GM19025 (cell line): ENCODE measurements around the gene LARP1.

ENCODE experiments used
- ATAC-seq: cut with Tn5 transposase; IDR thresholded peaks from one replicate; pipeline ENCODE4 v1.9.1; 2021; ENCODE audit warnings: mild to moderate bottlenecking, low read depth, moderate library complexity; ENCODE audit not compliant: unreplicated experiment

Gene LARP1

DNA sequence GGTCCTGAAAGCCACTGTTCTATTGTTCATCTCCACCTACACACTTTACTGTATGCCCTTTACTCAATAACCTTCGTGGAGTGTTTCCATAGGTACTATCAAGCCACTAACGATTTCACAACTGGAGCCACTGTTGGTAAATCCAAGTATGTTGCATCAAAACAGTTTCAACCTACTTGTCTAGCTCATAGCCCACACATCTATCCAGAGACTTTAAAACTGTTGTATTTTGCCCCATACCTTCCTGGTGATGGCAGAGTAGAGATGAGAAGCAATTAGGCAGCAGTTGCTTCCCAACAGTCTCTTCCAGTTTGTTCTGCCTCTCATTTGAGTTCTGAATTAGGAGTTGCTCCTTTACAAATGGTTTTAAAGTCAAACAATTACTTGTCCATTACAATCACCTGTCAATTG is 94.6 kb downstream of the LARP1 start:
- no peak for ATAC-seq

DNA sequence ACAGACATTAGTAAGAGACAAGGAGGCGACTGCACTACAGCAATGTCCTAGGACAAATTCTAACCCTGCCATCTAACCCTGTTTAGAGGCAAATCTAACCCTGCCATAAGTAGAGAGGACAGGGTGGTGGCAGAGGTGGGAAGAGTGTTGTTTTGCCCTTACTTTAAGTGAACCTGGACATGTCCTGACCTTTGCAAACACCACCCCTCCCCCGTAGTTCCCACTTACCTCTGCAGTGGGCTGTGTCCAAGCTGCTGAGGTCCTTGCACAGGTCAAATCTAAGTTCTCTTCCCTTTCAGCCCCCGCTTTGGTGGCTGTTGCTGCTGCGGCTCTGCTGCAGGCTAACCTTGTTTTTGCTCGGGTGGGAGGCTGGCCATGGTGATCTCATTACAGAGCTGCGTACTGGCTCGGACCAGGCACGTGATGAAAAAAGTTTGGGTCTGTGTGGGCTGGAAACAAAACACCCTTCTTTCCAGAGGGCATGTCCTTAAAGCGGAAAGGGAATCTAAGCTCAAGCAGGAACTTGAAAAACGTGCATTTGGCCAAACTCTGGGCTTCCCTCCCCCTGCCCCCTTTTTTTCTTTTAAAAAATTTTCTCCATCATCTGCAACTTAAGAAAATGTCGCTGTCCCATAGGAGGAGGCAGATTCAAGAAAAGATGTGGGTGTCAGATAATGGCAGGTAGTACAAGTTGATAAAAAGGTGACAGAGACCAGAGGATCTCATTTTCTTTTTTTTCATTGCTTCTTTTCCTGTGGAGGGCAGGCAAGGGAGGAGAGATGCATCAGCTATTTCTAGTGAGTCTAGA is 95.3 kb downstream of the LARP1 start, which contains the start of gene FAXDC2:
TSS of gene FAXDC2 (minus strand) at position 349 of the 808 bp plus-strand sequence. CDS start 12,425 bp downstream, outside the sequence.
- no peak for ATAC-seq

DNA sequence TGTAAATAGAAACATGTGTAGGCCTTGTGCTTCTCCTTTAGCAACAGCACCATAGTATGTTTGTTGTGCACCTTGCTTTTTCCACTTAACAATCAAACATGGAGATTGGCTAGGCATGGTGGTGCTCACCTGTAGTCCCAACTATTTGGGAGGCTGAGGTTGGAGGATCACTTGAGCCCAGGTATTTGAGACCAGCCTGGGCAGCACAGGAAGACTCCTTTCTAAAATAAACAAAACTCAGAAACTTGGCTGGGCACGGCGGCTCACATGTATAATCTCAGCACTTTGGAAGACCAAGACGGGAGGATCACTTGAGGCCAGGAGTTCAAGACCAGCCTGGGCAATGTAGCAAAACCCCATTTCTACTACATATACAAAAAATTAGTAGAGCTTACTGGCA is 96.2 kb downstream of the LARP1 start:
- no peak for ATAC-seq

DNA sequence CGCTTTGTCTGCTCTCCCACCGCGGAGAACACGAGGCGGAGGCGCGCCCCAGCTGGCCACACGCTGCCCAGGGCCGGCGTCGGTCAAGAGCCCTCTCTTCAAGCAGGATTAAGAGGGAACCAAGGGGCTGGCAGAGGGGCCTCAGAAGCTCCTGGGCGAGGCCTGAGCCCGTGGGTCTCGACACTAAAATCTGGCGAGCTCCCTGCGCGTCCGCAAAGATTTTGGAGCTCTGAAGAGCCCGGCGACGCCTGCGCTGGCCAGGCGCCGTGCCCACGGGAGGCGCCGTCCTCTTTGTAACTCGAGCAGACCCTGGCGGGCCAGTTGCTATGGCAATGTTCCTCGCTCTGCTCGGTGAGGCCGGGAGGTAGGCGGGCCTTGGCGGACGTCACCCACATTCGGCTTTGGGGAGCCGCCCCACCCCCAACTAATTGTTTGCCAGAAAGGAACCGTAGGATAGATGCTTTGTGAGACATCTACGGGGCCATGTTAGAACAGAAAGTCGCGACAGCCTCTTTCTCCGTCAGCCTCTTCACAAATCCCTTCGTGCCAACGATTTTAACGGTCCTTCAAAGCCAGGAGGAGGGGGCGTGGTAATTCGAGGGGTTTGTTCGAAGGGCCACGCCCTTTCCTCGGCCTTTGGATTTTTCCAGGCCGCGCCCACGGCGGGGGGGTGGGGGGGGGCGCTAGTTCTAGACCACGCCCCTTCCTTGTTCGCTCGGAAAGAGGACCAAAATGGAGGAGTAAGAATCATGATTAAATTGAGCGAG is 102.5 kb downstream of the LARP1 start:
- peak; percentile 54 for ATAC-seq

DNA sequence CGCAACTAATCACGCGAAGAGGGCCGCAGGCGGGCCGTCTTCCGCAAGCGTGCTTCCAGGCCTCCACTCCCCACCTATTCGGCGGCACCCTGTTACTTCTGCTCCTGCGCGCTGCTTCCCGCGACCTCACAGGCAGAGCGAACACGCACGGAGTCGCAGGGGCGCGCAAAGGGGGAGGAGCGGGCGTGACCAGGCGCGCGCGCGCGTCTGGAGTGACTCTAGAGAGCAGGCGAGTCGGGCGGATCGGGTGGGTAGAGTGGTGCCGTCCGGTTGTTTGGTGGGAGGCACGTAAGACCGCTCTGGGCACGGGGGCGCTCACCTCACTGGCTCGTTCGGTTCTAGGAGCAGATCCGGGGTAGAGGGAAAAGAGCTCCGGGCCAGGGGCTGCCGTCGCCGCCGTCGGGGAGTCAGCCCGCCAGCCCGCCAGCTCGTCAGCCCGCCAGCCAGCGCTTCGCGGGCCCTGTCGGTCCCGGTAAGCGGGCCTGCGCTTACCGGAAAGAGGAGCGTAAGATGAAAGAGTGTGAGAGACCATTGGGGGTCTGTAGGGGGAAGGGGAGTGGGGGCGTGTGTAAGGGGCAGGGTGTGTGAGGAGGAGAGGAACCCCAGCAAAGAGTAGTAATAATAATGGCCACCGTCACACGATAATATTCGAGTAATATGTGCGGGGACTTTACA is 103.3 kb downstream of the LARP1 start, which contains the start of gene CNOT8:
TSS of gene CNOT8 (plus strand) at position 331 of the 675 bp plus-strand sequence. CDS start 4,652 bp downstream, outside the sequence.
- peak; percentile 72 for ATAC-seq

DNA sequence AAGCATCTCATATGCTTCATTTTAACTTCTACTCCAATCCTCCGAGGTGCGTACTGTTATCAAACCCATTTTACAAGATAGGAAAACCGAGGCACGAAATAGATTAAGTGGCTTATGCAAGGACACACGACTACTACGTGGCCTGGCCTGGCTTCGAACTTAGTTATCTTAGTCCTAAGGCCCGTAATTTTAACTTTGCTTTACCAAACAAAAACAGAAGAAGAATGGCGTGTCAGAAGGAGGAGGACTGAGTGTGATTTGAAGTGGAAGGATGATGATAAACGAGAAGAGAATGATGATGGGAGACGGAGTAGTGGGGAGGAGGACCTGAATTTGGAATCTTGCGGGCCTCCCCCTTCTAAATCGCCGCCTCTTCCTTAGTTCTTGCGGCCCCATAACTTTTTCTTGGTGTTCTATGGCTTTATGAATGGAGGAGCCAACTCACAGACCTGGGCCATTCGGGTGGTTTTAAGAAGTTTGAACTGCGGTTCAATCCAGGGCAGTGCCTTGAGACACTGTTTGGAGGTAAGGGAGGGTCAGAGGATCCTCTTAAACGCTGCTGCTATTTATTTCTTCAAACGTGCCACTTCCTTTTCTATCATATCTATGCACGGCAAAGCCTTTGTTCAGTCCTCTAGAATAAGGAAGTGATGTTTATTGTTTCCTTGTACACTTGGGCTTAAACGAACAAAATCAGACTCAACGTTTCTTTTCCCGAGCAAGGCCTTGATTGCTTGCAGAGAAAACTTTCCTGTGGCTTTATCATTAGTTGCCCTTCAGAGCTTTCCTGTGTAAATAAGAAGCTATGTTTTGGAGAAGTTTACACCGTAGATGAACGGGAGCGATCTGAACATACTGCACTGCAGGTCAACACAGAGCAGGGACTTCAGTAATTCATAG is 104.0 kb downstream of the LARP1 start:
- no peak for ATAC-seq

DNA sequence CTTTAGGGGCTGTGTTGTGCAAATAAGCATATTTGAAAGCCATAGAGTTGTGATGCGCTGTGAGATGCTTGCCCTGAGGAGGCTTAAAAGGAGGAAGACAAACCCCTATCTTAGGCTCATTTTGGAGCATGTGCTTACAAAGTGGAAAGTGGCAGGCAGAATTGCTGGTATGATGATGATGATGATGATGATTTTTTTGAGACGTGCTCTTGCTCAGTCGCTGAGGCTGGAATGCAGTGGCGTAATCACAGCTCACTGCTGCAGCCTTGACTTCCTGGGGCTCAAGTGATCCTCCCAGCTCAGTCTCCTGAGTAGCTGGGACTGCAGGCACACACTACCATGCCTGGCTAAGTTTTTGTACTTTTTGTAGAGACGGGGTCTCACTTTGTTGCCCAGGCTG is 104.9 kb downstream of the LARP1 start:
- ATAC-seq, result no peak

DNA sequence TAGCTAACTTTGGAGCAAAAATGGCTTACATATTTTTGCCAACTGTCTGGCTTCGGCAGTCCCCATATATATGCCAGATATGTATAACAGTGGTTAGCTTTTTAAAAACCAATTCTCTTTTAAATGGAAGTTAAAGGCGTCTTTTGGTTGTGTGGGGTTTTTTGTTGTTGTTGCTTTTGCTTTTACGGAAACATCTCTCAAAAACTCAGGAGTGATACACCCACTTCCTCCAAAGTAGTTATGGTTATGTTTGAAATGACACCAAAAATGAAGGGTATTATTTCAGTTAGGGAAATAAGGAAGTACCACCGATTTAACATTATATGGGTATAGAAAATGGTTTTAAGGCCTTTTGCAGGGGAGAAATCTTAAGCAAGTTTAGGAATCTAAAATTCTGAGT is 105.6 kb downstream of the LARP1 start:
- no peak for ATAC-seq

DNA sequence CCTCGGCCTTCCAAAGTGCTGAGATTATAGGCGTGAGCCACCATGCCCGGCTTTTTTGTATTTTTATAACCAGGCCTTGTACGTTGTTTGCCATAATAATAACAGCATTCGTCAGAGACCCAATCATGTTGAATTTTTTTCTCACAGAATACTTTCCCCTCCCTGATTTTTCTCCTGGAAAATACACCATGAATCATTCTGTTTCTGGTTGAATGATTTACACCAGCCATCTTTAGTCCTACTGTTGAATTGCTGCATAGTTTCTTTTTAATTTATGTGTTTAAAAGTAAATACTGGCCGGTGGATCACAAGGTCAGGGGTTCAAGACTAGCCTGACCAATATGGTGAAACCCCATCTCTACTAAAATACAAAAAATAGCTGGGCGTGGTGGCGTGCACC is 106.8 kb downstream of the LARP1 start:
- ATAC-seq, result no peak

DNA sequence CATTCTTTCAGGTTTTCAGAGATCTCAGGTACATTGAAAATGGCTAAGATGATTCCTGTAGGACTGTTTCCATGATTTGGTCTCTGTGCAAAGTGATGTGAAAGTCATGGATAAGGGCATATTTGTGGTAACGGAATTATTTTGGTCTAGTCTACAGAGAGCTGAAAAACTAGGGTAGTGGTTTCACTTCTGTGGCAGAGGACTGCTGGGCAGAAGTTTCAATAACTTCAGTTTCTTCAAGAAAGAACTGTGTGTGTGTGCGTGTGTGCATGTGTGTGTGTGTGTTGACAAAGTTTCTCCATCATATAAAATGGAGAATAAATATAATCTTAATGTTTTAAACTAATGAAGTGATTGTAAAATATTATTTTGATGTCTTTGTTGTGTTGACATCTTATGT is 107.6 kb downstream of the LARP1 start:
- ATAC-seq, result no peak

DNA sequence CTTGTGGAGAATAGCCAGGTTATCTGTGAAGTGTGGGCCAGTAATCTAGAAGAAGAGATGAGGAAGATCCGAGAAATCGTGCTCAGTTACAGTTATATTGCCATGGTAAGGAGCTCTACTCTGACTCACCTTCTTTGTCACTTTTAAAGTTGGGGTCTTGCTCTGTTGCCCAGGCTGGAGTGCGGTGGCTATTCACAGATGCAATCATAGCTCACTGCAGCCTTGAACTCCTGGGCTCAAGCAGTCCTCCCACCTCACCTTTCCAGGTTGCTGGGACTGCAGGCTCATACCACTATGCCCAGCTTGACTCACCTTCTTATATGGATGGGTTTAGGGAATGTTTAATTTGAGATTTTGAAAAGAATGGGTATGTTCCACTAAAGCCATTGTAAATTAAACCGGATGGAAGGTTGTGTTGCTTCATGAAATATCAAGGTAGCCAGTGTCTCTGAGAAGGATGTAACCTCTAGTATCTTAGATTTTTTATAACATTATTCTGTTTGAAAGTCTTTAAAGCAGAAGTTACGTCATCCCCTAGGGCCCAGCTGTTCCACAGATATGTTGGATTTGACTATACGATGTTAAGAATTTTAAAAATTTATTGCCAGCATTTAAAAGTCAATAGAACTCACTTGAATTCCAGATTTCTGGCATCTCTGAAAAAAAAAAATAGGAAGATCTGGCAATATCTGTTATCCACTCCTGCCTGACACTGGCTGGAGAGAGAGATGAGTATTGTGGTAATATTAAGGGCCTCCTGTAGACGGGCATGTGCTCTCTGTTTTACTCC is 108.3 kb downstream of the LARP1 start:
- ATAC-seq, result no peak

DNA sequence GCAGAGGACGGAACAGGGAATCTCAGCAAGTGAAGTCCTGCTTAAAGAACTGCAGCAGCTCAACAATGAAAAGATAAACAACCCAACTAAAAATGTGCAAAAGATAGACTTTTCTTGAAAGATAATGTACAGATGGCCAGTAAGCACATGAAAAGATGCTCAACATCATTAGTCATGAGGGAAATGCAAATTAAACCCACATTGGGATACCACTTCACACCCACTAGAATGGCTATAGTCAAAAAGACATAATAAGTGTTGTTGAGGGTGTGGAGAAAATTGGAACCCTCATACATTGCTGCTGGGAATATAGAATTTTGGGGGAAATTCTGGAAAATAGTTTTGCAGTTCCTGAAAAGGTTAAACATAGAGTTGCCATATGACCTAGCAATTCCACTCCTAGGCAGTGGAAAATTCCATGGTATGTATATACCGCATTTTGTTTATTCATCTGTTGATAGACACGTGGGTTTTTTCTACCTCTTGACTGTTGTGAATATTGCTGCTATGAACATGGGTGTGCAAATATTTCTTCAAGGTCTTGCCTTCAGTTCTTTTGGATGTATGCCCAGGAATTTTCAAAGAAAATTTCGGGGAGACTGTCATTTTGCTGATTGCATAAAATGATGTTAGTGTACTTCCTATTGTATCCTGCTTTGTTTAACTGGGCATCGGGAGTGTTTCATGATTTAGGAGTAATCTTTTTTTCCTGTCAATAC is 110.4 kb downstream of the LARP1 start:
- no peak for ATAC-seq

DNA sequence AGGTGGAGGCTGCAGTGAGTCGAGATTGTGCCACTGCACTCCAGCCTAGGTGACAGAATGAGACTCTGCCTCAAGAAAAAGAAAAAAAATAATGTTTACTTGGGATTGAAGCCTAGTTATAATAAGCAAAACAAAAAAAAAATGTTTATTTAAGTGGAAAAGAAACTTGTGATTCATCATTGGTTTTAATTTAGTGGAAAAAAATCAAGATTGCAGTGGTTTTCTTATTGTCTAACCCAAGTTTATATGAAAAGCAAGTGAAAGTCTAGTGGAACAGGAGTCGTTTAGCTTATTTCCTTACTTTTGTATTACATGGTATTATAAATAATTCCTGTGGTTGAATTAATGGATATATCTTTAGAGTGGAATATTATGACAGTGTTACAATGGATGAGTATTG is 111.7 kb downstream of the LARP1 start:
- no peak for ATAC-seq
